NCI-H446 (cell line): ENCODE results near the gene SYNGR3.
A peak's percentile ranks its signal among the peaks of the same experiment; 100 is the strongest.

Source experiments
- DNase-seq, 2 experiments: peaks; one replicate each; lab custom pipeline; 2025; lab: John Stamatoyannopoulos, UW

The SYNGR3 gene

GRCh38 chr16:1976951-1977874 lies 12.6 kb upstream of the SYNGR3 start:
- DNase-seq: no peak

GRCh38 chr16:1977875-1978268 lies 11.9 kb upstream of the SYNGR3 start:
- DNase-seq: no peak

DNA sequence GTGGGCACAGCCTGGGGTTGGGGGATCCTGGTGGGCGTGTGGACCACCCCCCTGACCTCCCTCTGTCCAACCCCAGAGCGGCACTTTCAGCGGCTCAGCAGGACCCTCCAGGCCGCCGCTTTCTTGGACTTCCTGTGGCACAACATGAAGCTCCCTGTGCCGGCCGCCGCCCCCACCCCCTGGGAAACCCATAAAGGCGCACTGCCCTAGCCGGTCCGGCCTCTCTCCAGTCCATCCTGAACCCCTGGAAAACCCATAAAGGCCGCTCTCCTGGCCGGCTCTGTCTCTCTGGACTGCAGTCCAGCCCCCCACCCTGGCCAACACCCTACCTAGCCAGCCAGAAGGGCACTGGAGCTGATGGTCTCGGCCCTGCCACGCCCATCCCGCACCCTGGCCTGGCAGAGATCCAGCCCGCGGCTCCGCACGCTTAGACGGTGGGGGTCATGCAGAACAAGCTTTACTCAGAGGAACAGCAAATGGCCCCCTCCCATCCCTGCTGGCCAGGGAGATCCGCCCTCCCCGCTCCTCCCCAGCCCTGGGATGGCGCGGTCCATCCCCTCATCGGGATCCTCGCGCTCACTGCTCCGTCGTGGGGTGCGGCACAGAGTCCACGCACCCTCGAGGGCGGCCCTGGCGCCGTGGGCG lies 11.2 kb upstream of the SYNGR3 start:
- no peak for DNase-seq

DNA sequence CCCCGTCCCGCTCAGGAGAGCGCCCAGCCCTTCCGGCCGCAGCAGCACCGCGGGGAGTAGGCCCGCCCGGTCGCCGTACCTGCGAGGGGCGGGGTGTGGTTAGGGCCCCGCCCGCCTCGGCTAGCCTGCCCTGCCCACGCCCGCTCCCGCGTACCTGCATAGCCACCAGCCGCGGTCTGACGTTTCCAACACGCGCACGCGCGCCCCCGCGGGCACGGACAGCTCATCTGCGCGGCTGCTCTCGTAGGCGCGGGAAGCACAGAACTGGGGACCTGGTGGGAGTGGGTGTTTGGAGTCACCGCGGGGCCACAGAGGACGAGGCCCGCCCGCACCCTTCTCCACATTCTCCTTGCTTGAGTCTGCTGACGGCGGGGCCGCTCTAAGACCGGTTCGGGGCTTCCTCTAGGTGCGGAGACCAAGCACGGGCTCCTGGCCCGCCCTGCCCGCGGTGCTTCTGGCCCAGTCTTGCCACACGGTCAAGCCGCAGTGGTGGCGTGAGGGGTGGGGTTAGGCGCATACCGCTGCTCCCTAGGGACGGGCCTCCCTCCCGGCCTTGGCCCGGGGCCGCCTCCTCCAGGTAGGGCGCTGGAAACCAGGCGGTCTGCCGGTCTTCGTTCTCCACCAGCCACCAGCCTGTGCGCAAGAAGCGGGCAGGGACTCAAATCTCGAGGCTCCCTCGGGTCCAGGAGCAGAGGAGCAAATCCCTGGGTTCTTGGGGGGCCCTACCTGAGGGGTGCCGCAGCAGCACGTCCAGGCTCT lies 10.3 kb upstream of the SYNGR3 start:
- DNase-seq: no peak

DNA sequence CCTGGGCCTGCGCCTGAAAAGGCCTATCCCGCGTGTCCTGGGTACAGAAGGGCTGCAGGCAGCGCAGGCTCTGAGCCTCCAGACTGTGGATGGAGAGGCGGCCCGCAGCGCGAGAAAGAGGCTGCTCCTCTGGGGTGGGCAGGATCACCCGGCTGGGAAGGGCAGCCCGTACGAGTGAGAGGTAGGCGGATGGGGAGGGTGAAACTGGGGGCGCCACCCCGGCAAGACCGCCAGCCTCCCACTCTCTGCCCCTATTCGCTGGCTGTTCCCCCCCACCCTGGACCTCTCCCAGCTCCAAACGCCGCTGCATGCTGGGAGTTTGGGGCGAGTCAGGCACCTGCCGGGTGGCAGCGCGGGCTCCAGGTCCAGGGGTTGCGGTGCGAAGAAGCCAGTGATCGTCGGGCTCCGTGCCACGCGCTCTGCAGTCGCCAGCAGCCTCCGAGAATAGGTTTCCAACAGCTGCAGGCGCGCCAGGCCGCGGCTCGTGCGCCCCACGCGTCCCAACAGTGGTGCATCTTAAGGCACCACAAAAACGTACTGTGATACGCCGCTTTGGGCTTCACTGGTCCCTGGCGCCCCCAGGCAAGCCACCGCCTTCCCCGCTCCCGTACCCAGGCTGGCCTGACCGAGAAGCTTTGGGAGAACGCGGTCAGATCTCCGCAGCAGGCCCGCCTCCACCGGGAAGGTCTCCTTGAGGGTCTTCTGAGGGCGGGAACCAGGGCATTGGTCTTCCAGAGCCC lies 9.6 kb upstream of the SYNGR3 start:
- DNase-seq: no peak

DNA sequence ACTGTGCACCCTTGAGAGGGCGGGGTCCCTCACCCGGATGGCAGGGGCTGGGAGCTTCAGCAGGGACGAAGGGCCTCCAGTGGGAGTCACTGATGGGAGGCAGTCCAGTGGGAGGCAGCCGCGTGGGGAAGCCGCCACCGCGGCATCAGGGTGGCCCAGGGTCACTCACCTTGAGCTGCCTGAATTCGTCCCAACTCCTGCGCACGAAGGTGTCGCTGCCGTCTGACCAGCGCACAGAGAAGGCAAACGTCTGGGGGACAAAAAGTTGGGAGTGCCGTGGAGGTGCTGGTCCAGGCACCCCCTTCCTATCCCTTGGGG lies 9.0 kb upstream of the SYNGR3 start:
- no peak for DNase-seq

- DNase-seq: no peak
Measured at GRCh38 chr16:1981398-1981836, 8.4 kb upstream of the SYNGR3 start, which contains the start of gene NOXO1. Gene NOXO1 (minus strand): TSS chr16:1981469. CDS start chr16:1981179, 290 bp downstream.

DNA sequence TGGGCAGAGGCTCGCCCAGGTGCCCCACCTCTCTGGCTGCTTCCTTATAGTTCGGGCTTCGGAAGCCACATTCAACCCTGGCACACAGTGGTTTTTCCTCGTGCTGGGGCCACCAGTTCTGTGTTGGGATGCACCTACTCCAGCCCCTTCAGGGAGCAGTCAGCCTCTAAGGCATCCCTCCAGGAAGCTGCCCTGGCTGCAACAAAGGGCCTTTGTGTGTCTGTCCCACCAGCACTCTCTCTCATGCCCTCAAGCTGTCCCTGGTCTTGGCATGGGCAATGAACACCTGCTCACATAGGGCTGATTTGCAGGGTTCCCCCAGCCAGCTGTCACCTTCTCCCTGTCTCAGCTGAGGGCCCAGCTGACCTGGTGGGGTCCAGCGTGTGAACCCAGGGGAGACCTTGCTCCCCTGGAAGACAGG lies 7.7 kb upstream of the SYNGR3 start:
- no peak for DNase-seq

GRCh38 chr16:1982991-1983543 lies 6.7 kb upstream of the SYNGR3 start:
- DNase-seq: no peak

- DNase-seq: peak; percentile 45 to 92
Measured at GRCh38 chr16:1983544-1984346, 6.0 kb upstream of the SYNGR3 start, which contains the start of gene GFER. Gene GFER (plus strand): TSS chr16:1984193. CDS start chr16:1984219, 26 bp downstream.

- no peak for DNase-seq
Measured at GRCh38 chr16:1984347-1985225, 5.2 kb upstream of the SYNGR3 start.

DNA sequence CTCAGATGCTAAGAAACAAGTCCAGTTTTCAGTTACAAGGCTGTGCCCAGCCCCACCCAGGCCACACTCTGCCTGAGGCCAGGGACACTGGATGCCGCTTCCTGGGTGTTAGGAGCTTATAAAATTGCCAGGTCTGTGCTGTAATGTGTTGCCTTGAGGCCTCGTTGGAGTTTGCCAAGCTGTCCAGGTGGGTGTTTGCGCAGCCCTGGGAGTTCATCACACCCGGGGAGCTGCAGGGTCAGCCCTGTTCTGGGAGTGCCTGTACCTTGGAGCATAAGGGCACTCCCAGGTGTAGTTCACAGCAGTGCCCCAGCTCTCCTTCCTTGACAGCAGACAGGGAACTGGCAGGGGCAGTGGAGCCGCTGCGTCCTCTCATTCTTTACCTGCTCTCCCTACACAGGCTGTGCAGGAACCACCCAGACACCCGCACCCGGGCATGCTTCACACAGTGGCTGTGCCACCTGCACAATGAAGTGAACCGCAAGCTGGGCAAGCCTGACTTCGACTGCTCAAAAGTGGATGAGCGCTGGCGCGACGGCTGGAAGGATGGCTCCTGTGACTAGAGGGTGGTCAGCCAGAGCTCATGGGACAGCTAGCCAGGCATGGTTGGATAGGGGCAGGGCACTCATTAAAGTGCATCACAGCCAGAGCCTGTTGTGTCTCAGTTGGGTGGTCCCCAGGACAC lies 4.2 kb upstream of the SYNGR3 start:
- no peak for DNase-seq

DNA sequence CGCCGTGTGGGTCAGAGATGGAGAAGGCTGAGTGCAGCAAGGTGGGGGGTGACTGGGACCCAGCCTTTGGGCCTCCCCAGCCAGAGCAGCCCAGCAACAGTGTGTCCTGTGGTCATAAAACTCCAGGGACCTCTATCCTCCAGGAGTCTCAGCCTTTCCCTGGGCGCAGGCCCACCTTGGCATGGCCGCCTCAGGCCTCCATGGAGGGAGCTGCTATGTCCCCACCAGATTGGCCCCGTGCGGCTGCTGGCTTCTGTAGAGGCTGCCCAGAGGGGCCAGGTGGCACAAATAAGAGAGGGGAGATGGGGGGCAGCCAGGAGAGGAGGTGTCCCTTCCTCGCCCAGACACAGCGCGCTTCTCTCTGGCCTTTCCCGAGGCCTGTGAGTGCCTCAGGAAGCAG lies 2.6 kb upstream of the SYNGR3 start:
- no peak for DNase-seq

DNA sequence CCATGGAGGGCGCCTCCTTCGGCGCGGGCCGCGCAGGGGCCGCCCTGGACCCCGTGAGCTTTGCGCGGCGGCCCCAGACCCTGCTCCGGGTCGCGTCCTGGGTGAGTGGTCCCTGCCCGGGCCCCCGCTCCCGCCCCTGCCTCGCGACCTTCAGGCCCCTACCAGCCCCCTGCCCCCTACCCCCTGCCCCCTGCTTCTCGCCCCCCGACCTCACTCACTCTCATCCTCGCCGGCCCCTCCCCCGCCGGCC lies 256 bp downstream of the SYNGR3 start:
- DNase-seq: no peak

GRCh38 chr16:1990351-1991134 lies 773 bp downstream of the SYNGR3 start:
- no peak for DNase-seq

- DNase-seq: no peak
Measured at GRCh38 chr16:1991135-1991551, 1.4 kb downstream of the SYNGR3 start.

DNA sequence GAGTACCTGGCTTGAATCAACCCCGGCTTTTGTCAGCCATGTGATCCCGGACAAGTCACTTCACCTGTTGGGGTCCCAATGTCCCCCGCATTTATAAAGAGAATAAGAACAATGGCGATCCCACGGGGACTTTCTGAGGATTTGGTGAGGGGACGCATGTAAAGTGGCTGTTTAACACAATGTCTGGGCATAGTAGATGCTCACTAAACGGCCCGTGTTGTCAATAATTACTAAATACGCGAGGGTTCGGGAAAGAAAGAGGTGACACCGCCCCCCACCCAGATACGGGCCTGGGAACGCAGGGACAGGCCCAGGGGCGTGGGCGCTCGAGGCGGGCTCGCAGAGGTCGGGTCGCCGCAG lies 1.8 kb downstream of the SYNGR3 start:
- DNase-seq: no peak

DNA sequence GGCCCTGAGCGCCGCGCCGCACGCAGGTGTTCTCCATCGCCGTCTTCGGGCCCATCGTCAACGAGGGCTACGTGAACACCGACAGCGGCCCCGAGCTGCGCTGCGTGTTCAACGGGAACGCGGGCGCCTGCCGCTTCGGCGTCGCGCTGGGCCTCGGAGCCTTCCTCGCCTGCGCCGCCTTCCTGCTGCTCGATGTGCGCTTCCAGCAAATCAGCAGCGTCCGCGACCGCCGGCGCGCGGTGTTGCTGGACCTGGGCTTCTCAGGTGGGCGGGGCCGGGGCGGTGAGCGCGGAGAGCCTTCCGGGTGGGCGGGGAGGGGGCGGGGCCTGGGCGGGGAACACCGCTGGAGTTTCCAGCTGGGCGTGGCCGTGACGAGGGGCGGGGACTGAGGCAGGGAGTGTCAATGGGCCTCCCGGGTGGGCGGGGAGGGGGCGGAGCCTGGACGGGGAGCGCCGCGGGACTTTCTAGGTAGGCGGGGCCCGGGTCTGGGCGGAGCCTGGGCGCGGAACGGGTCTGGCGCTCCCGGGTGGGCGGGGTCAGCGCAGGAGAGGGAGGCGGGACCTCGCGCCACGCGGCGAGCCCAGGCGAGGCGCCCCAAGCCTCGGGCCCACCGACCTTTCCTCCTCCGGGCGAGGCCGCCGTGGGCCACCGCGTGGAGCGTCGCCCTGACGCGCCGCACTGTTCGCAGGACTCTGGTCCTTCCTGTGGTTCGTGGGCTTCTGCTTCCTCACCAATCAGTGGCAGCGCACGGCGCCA lies 2.4 kb downstream of the SYNGR3 start:
- DNase-seq: no peak
